HG03135 (cell line): ENCODE data around the gene APBA1.
"Not testable (repeated sequence)": the region's sequence is repeated elsewhere in the genome, so short reads cannot be mapped to it uniquely, and the experiment has no call there.

Experiments
- ATAC-seq: cut with Tn5 transposase; IDR thresholded peaks from one replicate; pipeline ENCODE4 v1.9.1; 2021; ENCODE audit warnings: mild to moderate bottlenecking, moderate library complexity; ENCODE audit not compliant: unreplicated experiment

The APBA1 gene

DNA sequence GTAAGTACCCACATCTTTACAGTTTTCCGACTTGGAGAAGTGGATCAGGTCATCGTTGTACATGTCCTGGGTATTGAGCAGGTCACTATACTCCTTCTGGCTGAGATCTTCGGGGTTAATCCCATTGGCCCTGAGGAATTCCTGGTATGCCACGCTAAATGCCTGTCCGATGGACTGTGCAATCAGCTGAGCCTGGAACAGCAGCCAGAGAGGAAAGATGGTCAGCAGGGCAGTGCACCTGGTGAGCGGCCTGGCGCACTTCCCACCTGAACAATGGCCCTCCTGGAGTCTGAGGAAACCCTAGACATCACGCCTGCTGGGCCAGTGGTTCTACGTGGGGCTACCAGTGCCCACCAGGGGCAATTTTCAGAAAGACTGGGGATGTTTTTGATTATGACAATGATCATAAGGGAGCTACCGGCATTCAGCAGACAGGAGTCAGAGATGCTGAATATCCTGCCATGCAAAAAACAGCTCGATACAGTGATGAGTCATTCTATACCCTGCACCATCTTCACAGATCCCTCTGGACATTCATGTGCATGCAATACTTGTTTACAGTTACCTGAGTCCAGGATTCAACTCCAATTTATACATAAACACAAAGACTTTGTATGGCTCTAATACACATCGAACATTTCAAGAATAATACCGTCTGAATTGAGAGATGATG lies 219.9 kb downstream of the APBA1 start:
- no peak for ATAC-seq

DNA sequence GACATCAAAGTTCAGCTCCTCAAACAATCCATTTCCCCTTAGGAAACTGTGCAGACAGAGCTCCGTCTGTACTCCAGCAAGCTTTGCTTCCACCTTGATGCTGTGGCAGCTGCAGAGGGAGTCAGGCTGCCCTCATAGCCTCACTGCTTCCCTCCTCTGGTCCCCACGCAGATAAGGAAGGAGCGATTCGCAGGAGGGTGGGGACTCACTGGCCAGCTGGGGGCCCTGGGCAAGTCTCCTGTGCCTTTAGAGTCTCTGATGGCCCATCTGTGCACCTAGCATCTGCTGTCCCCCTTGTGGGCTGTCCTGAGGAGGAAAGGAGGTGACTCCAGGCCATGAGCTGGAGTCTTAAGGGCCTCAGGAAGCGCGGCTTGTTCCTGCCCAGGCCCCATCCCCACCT lies 225.7 kb downstream of the APBA1 start:
- no peak for ATAC-seq

DNA sequence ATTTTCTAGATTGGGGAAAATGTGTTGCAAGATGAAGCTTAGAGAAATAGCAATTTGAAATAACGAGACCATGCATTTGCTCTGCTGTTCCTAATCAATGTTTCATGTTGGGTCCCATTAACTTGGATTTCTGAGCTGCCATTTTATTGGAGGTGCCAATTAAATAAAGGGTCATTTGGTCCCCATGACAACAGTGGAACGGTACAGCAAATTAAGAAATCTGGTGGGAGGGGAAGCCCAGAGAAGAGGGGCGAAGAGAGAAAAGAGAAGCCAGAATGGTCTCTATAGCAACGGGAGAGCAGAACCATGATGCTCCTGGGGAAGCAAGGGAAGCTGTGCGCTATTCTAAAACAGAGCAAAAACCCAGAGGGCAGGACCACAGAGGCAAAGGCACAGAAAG lies 226.9 kb downstream of the APBA1 start:
- no peak for ATAC-seq

DNA sequence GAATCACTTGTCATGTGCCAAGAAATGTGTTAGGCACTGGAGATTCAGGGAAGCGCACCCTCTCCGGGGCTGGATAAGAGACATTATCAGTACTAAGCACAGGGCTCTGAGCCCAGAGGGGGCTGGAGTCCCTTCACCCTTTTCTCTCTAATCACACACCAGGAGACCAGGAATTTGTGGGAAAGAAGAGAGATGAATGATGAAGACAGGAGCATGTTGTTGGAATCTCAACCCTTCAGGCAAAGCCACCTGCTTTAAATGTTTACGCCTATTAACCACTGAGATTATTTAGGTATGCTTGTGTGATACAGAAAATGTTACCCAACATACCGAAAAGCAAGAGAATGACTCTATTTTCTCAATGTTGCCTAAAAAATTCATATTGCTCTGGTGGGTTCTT lies 227.4 kb downstream of the APBA1 start:
- no peak for ATAC-seq

DNA sequence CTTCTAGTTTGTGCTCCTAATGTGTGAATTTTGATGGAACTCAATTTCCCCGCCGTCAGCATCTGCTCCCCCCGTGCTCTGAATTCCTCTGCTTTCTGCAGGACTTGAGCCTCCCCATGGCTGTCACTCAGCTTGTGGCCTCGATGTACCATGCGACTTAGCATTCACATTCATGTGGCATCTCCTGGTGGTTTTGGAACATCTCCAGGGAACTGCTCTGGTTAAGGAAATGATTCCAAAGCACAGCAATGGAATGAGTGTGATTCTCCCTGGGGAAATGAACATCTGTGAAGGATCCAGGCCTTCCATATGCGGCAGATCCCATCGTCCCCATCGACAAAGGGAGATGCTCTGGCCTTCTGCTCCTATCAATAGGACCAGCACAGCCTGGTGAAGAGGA lies 228.2 kb downstream of the APBA1 start:
- ATAC-seq = no peak

DNA sequence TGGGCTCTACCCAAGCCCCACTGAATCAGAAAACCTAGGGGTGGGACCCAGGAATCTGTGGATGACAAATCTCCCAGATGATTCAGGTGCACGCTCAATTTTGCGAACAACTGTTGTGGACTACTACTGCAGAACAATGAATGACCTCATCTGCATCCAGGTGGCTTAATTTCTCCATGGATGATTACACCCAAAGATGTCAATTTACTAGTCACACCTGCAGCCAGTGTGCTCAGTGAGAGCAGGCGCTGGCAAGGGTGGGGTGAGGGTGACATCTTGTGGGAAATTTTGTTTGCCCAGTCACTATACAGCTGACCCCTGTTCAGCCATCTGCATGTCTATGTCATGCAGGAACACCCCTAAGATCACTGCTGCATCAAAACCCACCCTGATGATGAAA lies 229.0 kb downstream of the APBA1 start:
- no peak for ATAC-seq

GRCh38 chr9:69442486-69442885 lies 229.7 kb downstream of the APBA1 start:
- no peak for ATAC-seq

GRCh38 chr9:69440254-69440955 lies 231.8 kb downstream of the APBA1 start:
- not testable (repeated sequence) for ATAC-seq

DNA sequence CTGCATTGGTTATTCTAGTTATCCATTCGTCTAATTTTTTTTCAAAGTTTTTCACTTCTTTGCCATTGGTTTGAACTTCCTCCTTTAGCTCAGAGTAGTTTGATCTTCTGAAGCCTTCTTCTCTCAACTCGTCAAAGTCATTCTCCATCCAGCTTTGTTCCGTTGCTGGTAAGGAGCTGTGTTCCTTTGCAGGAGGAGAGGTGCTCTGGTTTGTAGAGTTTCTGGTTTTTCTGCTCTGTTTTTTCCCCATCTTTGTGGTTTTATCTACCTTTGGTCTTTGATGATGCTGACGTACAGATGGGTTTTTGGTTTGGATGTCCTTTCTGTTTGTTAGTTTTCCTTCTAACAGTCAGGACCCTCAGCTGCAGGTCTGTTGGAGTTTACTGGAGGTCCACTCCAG lies 232.5 kb downstream of the APBA1 start:
- ATAC-seq = not testable (repeated sequence)

- ATAC-seq = no peak
Measured at GRCh38 chr9:69433968-69434367, 238.2 kb downstream of the APBA1 start.

GRCh38 chr9:69433392-69433791 lies 238.8 kb downstream of the APBA1 start:
- no peak for ATAC-seq

- no peak for ATAC-seq
Measured at GRCh38 chr9:69432623-69433022, 239.5 kb downstream of the APBA1 start.

DNA sequence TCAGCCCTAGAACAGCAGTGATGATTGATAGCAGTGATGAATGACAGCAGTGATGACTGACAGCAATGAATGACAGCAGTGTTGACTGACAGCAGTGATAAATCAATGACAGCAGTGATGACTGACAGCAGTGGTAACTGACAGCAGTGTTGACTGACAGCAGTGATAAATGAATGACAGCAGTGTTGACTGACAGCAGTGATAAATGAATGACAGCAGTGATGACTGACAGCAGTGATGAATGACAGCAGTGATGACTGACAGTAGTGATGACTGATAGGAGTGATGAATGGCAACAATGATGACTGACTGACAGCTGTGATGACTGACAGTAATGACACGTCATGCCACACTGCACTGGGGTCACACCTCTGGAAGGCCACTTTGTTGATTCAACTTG lies 240.4 kb downstream of the APBA1 start:
- ATAC-seq = no peak

- no peak for ATAC-seq
Measured at GRCh38 chr9:69431203-69431602, 241.0 kb downstream of the APBA1 start.

GRCh38 chr9:69430206-69430605 lies 242.0 kb downstream of the APBA1 start:
- ATAC-seq = no peak

- no peak for ATAC-seq
Measured at GRCh38 chr9:69429281-69429680, 242.9 kb downstream of the APBA1 start.

DNA sequence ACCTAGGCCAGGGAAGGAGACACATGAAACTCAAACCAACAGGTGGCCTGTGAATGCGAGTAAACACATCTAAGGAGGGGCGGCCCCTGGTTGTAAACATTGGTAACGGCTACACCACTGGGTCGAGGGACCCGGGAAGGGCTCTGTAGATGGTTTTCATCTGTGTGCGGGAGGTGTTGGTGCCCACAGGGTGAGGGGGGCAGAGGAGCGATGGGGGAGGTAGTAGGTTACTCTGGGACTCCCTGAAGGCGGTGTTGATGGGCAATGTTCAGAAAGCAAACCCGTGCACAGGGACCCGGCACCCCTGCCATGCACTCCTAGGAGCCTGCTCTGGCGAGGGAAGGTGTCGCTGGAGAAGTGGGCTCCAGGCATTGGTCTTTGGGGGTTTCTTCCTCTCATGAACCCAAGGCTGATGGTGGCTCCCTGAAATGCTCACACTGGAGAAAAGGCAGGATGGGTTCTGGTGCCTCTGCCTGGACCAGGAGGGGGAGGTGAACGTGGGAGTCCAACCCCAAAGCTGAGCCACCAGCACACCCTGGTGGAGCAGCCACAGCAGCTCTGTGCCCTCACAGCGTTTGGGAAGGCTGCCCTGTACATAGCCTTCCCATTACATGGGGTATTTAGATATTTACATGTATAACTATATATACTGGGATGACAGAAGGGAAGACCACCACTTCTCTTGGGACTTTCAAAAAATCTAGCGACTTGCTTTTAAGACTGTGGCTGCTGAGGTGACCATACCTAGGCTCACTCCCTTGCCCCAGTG lies 244.0 kb downstream of the APBA1 start:
- ATAC-seq = no peak

- ATAC-seq = no peak
Measured at GRCh38 chr9:69427286-69427685, 244.9 kb downstream of the APBA1 start.

DNA sequence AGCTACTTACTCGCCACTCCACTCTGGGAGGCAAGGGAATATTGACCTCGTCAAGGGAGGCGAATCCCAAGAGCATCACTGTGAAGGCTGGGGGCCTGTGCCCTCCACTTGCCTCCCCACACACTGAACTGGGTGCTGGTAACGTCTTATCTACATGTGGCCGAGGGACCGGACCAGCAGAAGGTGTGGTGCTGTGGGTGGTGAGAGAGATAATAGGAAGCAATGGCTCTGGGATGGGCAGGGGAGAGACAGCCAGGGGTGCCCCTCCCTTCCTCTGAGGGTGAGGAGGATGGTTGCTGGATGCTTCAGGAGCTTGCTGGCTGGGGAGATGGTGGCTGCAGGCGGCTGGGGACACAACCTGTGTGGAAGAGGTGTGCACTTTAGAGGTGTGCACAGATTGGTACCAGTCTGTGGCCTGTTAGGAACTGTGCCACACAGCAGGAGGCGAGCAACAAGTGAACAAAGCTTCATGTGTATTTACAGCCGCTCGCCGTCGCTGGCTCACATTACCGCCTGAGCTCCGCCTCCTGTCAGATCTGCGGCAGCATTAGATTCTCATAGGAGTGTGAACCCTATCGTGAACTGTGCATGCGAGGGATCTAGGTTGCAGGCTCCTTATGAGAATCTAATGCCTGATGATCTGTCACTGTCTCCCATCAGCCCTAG lies 246.9 kb downstream of the APBA1 start:
- ATAC-seq = no peak

GRCh38 chr9:69421908-69422801 lies 250.0 kb downstream of the APBA1 start:
- ATAC-seq = no peak
